ENCODE measurements around the gene ERC1.

DNA sequence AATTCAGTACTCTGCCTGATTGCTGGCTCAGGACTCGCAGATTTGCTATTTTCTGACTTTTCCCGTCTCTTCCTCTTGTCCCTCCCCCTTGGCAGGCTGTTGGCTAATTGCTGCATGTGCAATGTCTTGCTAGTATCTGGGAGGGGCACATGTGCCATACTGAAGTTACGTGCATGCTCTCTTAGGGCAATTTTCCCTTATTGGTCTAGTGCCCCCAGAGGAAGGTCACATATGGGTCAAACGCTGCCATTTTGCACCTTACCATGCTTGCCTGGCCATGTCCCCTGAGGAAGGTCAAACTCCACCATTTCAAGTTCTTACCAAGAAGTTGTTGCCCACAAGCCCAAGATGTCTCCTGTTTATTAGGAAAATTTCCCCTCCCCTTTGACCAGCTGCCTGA, 13.9 kb upstream of the ERC1 start:
- TF ChIP-seq, protein P1, sequence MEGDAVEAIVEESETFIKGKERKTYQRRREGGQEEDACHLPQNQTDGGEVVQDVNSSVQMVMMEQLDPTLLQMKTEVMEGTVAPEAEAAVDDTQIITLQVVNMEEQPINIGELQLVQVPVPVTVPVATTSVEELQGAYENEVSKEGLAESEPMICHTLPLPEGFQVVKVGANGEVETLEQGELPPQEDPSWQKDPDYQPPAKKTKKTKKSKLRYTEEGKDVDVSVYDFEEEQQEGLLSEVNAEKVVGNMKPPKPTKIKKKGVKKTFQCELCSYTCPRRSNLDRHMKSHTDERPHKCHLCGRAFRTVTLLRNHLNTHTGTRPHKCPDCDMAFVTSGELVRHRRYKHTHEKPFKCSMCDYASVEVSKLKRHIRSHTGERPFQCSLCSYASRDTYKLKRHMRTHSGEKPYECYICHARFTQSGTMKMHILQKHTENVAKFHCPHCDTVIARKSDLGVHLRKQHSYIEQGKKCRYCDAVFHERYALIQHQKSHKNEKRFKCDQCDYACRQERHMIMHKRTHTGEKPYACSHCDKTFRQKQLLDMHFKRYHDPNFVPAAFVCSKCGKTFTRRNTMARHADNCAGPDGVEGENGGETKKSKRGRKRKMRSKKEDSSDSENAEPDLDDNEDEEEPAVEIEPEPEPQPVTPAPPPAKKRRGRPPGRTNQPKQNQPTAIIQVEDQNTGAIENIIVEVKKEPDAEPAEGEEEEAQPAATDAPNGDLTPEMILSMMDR (IDR thresholded peaks at IDR 0.05; ENCODE audit: extremely low read depth in 1 of 2, insufficient read depth in 1 of 2, low read depth in 1 of 2, low read length in 2 of 2), result no peak
- TF ChIP-seq POLR2A (IDR thresholded peaks at IDR 0.05; ENCODE audit: low read depth, low read length) (no peak), POLR2AphosphoS5 (IDR thresholded peaks at IDR 0.05; ENCODE audit: insufficient read depth, low read depth, low read length) (no peak), EZH2 (IDR thresholded peaks at IDR 0.05; ENCODE audit: borderline replicate concordance, low read depth, low read length, severe bottlenecking) (no peak)
- TF ChIP-seq, protein P2, sequence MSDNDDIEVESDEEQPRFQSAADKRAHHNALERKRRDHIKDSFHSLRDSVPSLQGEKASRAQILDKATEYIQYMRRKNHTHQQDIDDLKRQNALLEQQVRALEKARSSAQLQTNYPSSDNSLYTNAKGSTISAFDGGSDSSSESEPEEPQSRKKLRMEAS (IDR thresholded peaks at IDR 0.05; ENCODE audit: insufficient read depth, insufficient read length), result no peak
